ENCODE results near the gene UBR1. TPM values are rescaled to one million over a fixed set of nuclear protein-coding genes. Genes with fewer than 3 reads are reported as not detected.
A peak's percentile ranks its signal among the peaks of the same experiment; 100 is the strongest.

Gene UBR1
- total RNA-seq, 2 experiments from 2014 or later = 42.6 to 45.9 TPM

DNA sequence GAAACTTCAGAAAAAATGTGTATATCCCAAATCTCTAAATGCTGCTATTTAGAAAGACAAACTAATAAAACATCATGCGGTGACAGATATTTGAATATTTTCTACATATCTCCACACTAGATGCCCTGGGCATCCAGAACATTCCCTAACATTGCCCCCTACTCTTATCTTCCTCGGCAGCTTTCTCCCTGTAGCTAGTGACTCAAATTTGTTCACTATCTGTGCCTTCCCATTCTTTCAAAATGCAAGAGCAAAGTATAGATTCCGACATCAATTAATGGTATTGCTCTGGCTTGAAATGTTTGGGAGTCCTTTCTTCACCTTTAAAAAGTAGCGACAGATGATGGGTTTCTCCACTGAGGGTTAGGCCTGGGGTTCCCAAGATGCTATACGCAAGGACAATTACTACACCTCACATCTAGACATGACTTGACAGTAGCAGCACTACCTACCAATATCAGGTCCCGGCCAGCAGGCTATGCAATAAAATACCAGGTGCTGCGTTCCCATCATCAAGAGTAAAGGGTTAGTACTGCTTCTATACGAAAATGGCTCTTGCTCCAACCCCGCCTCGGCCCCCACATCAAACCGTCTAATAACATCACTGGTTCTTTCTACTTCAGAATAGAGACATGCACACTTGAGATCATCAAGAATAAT is 631 bp downstream of the UBR1 start:
- CTCF ChIA-PET = interaction anchor here (1.6 kb wide), 1 partner anchor 17 kb away, joined by 3 read pairs; no protein-coding TSS in a partner anchor
- Mint-ChIP-seq H3K4me1 (ENCODE audit: low read depth) (peaks cover 61% of the 10 kb centered on the region), H3K4me3 (peak overlapping the region; percentile 93), H3K27me3 (peaks cover 5% of the 10 kb centered on the region), H3K27ac (peak overlapping the region; percentile 96), H3K9me3 (no peaks in the 10 kb centered on the region), H3K36me3 (ENCODE audit: low read depth) (peaks cover 48% of the 10 kb centered on the region)
- Histone ChIP-seq H3K36me3 (ENCODE audit: insufficient read depth, low read length) (peaks cover 14% of the 10 kb centered on the region), H3K27ac (ENCODE audit: low read depth in 1 of 2, low read length in 2 of 2) (peak overlapping the region; percentile 90 to 95), H3K4me1 (ENCODE audit: insufficient read depth, low read length) (peaks cover 31% of the 10 kb centered on the region), H3K9me3 (ENCODE audit: control insufficient read depth in 1 of 2, insufficient read depth in 1 of 2, low read length in 2 of 2) (no peaks in the 10 kb centered on the region), H3K27me3 (ENCODE audit: control insufficient read depth in 1 of 2, insufficient read depth in 2 of 2, low read length in 2 of 2) (no peaks in the 10 kb centered on the region), H3K4me3 (ENCODE audit: low read length) (peak overlapping the region; percentile 89)
- DNase-seq = peak in 8 of 14 experiments; percentile 1 to 69 (median 14)
- intact Hi-C loops (cut with DNase I, micrococcal nuclease) = loop anchor here (5.0 kb wide), 3 partner anchors 47 to 528 kb away; partner anchors contain the start of gene STARD9 (in 1 of the 2)
- TF ChIP-seq, protein P1, sequence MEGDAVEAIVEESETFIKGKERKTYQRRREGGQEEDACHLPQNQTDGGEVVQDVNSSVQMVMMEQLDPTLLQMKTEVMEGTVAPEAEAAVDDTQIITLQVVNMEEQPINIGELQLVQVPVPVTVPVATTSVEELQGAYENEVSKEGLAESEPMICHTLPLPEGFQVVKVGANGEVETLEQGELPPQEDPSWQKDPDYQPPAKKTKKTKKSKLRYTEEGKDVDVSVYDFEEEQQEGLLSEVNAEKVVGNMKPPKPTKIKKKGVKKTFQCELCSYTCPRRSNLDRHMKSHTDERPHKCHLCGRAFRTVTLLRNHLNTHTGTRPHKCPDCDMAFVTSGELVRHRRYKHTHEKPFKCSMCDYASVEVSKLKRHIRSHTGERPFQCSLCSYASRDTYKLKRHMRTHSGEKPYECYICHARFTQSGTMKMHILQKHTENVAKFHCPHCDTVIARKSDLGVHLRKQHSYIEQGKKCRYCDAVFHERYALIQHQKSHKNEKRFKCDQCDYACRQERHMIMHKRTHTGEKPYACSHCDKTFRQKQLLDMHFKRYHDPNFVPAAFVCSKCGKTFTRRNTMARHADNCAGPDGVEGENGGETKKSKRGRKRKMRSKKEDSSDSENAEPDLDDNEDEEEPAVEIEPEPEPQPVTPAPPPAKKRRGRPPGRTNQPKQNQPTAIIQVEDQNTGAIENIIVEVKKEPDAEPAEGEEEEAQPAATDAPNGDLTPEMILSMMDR (IDR thresholded peaks at IDR 0.05) = no peak
- POLR2A ChIA-PET = no interaction called here
- ATAC-seq (ENCODE audit: poor library complexity) = peak; percentile 38

DNA sequence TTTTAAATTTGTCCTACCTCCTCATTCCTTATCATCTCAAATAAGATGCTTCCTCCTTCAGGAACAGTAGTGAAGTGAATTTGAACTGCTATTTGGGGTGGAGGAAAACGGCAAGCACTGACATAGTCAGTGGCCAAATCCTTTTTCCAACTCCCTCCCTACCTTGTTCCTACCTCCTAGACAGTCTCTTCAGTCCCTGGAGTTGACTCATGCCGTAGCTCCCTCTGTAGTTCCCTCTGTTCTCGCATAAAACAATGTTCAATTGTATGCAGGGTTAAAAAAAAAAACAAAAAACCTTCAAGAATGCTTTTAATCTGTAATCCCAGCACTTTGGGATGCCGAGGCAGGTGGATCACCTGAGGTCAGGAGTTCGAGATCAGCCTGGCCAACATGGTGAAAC is 1.4 kb downstream of the UBR1 start:
- ChIA-PET CTCF (interaction anchor here (1.6 kb wide), 1 partner anchor 17 kb away, joined by 3 read pairs; no protein-coding TSS in a partner anchor), POLR2A (no interaction called here)
- Histone ChIP-seq H3K36me3 (ENCODE audit: insufficient read depth, low read length) (peaks cover 17% of the 10 kb centered on the region), H3K27ac (ENCODE audit: low read depth in 1 of 2, low read length in 2 of 2) (no peak overlapping the region), H3K4me1 (ENCODE audit: insufficient read depth, low read length) (peaks cover 31% of the 10 kb centered on the region), H3K27me3 (ENCODE audit: control insufficient read depth in 1 of 2, insufficient read depth in 2 of 2, low read length in 2 of 2) (no peaks in the 10 kb centered on the region), H3K9me3 (ENCODE audit: control insufficient read depth in 1 of 2, insufficient read depth in 1 of 2, low read length in 2 of 2) (no peaks in the 10 kb centered on the region), H3K4me3 (ENCODE audit: low read length) (no peak overlapping the region)
- peaks cover 55% of the 10 kb centered on the region for H3K36me3 Mint-ChIP-seq (ENCODE audit: low read depth)
- H3K4me3 Mint-ChIP-seq = peak overlapping the region; percentile 76
- ATAC-seq (ENCODE audit: poor library complexity) = no peak
- TF ChIP-seq, protein P1 (IDR thresholded peaks at IDR 0.05) = no peak
- no peak for DNase-seq
- peaks cover 5% of the 10 kb centered on the region for H3K27me3 Mint-ChIP-seq
- H3K4me1 Mint-ChIP-seq (ENCODE audit: low read depth) = peaks cover 68% of the 10 kb centered on the region
- no peaks in the 10 kb centered on the region for H3K9me3 Mint-ChIP-seq
- H3K27ac Mint-ChIP-seq = peak overlapping the region; percentile 55
- intact Hi-C loops (cut with DNase I, micrococcal nuclease) = no loop called here

DNA sequence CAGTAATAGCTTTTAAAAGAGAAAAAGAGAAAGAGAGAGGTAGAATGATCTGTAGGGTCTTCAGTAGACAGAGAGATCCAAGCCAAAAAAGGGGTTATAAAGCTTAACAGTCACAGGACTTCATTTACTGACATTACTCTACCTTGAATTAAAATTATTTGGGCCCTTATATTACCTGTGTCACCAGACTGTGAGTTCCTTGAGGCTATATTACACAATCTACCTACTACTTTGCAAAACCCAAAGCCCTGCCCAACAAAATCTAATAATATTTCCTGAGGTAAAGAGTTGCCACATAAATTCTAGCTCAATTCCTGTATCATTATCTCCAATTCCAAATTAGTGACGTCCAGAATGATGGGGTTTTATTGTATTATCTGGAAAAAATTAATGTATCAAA is 1.9 kb downstream of the UBR1 start:
- Histone ChIP-seq H3K9me3 (ENCODE audit: control insufficient read depth in 1 of 2, insufficient read depth in 1 of 2, low read length in 2 of 2) (no peaks in the 10 kb centered on the region), H3K27ac (ENCODE audit: low read depth in 1 of 2, low read length in 2 of 2) (no peak overlapping the region), H3K4me1 (ENCODE audit: insufficient read depth, low read length) (peaks cover 32% of the 10 kb centered on the region), H3K4me3 (ENCODE audit: low read length) (no peak overlapping the region), H3K27me3 (ENCODE audit: control insufficient read depth in 1 of 2, insufficient read depth in 2 of 2, low read length in 2 of 2) (no peaks in the 10 kb centered on the region), H3K36me3 (ENCODE audit: insufficient read depth, low read length) (peaks cover 17% of the 10 kb centered on the region)
- intact Hi-C loops (cut with DNase I, micrococcal nuclease) = no loop called here
- Mint-ChIP-seq H3K4me3 (peak overlapping the region; percentile 63), H3K27ac (peak overlapping the region; percentile 55), H3K27me3 (peaks cover 4% of the 10 kb centered on the region), H3K4me1 (ENCODE audit: low read depth) (peaks cover 70% of the 10 kb centered on the region), H3K9me3 (no peaks in the 10 kb centered on the region), H3K36me3 (ENCODE audit: low read depth) (peaks cover 59% of the 10 kb centered on the region)
- ChIA-PET POLR2A (interaction anchor here (0.6 kb wide), 1 partner anchor 380 kb away, joined by 3 read pairs; no protein-coding TSS in a partner anchor), CTCF (interaction anchor here (1.6 kb wide), 1 partner anchor 16 kb away, joined by 3 read pairs; no protein-coding TSS in a partner anchor)
- TF ChIP-seq, protein P1 (IDR thresholded peaks at IDR 0.05) = no peak
- ATAC-seq (ENCODE audit: poor library complexity) (no peak), DNase-seq (no peak)
